Type B pancreatic cell (in vitro differentiated cells): Measurements from ENCODE around the gene MARK2. TPM values are rescaled to one million over a fixed set of nuclear protein-coding genes. Genes with fewer than 3 reads are reported as not detected.

Source experiments
- DNase-seq: peaks from one replicate; pipeline ENCODE4 v3.0.0; 2021; ENCODE audit warnings: mixed read lengths; ENCODE audit not compliant: unreplicated experiment; ENCODE audit errors: extremely low spot score
- H3K27ac Mint-ChIP-seq: 2 replicates; pipeline ENCODE4 v1.8.0; 2021; ENCODE audit warnings: mild to moderate bottlenecking, mixed read lengths
- H3K27me3 Mint-ChIP-seq: 2 replicates; pipeline ENCODE4 v1.8.0; 2021; ENCODE audit warnings: mixed read lengths
- H3K36me3 Mint-ChIP-seq: 2 replicates; pipeline ENCODE4 v1.8.0; 2021; ENCODE audit warnings: mixed read lengths
- H3K4me1 Mint-ChIP-seq: one replicate; pipeline ENCODE4 v1.8.0; 2021; ENCODE audit warnings: mixed read lengths; ENCODE audit not compliant: unreplicated experiment
- H3K4me3 Mint-ChIP-seq: 2 replicates; pipeline ENCODE4 v1.8.0; 2021; ENCODE audit warnings: mild to moderate bottlenecking, mixed read lengths
- H3K9me3 Mint-ChIP-seq: 2 replicates; pipeline ENCODE4 v1.8.0; 2021; ENCODE audit warnings: mixed read lengths
- total RNA-seq: library from RNA; stranded (reverse); gene quantifications from 2 replicates; pipeline ENCODE4 v1.2.1, GENCODE V29; 2021; ENCODE audit warnings: low replicate concordance
- TF ChIP-seq, protein P1 (sequence below): fragments of 200-600 bp; sonication (generic); conservative IDR thresholded peaks from 2 replicates; pipeline ENCODE4 v1.5.0; 2021; ENCODE audit warnings: antibody characterized with exemption, mild to moderate bottlenecking

MARK2 gene
- total RNA-seq, 1 donor from 2014 or later = 52.8 TPM

DNA sequence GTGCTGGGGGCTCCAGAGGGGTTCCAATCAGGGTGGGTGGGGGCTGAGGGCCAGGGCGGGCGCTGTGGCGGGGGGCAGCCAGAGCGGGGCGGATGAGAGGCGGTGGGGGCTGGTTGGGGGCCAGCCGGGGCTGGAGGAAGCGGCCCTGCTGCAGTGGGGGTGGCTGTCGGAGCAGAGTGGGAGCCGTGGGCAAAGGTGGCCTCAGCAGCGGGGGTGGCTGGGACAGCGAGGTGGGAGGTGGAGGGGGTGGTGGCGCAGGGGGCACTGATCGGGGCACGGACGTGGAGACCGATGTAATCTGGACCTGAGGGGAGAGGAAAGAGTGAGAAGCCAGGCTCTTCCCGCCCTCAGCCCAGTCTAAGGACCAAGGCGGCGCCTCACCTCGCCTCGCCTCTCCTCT, 73.0 kb downstream of the MARK2 start:
- Mint-ChIP-seq H3K9me3 (no peaks in the 10 kb centered on the region), H3K27ac (no peak overlapping the region), H3K4me1 (peaks cover 6% of the 10 kb centered on the region), H3K4me3 (no peak overlapping the region), H3K27me3 (no peaks in the 10 kb centered on the region), H3K36me3 (peaks cover 6% of the 10 kb centered on the region)
- TF ChIP-seq, protein P1, sequence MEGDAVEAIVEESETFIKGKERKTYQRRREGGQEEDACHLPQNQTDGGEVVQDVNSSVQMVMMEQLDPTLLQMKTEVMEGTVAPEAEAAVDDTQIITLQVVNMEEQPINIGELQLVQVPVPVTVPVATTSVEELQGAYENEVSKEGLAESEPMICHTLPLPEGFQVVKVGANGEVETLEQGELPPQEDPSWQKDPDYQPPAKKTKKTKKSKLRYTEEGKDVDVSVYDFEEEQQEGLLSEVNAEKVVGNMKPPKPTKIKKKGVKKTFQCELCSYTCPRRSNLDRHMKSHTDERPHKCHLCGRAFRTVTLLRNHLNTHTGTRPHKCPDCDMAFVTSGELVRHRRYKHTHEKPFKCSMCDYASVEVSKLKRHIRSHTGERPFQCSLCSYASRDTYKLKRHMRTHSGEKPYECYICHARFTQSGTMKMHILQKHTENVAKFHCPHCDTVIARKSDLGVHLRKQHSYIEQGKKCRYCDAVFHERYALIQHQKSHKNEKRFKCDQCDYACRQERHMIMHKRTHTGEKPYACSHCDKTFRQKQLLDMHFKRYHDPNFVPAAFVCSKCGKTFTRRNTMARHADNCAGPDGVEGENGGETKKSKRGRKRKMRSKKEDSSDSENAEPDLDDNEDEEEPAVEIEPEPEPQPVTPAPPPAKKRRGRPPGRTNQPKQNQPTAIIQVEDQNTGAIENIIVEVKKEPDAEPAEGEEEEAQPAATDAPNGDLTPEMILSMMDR = no peak
- no peak for DNase-seq

DNA sequence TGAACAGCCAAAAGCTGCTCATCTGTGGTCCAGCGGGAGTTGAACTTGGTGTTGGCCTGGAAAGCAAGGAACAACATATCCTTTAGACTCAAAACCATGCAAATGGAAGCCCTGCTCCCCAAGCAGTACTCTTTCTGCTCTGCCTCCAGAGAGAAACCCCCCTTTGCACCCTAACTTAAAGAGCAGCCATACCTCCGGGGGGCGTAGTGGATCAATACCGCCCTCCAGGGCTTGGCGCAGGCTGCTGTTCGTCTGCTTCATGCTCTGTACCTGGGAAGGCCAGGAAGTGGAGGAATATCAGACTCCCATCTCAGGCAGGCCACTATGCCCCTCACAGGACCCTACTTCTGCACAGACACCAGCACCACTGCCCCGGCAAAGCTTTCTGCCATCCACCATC, 73.8 kb downstream of the MARK2 start:
- Mint-ChIP-seq H3K9me3 (no peaks in the 10 kb centered on the region), H3K36me3 (peaks cover 6% of the 10 kb centered on the region), H3K27me3 (no peaks in the 10 kb centered on the region), H3K4me1 (peaks cover 6% of the 10 kb centered on the region), H3K27ac (no peak overlapping the region), H3K4me3 (no peak overlapping the region)
- no peak for DNase-seq
- TF ChIP-seq, protein P1 = no peak

- H3K9me3 Mint-ChIP-seq = no peaks in the 10 kb centered on the region
- H3K36me3 Mint-ChIP-seq = peaks cover 6% of the 10 kb centered on the region
- peaks cover 12% of the 10 kb centered on the region for H3K4me1 Mint-ChIP-seq
- H3K27ac Mint-ChIP-seq = no peak overlapping the region
- no peaks in the 10 kb centered on the region for H3K27me3 Mint-ChIP-seq
- peak overlapping the region; percentile 67 for H3K4me3 Mint-ChIP-seq
- TF ChIP-seq, protein P1 = no peak
- no peak for DNase-seq
Observed at GRCh38 chr11:63913866-63914830, 75.2 kb downstream of the MARK2 start.

DNA sequence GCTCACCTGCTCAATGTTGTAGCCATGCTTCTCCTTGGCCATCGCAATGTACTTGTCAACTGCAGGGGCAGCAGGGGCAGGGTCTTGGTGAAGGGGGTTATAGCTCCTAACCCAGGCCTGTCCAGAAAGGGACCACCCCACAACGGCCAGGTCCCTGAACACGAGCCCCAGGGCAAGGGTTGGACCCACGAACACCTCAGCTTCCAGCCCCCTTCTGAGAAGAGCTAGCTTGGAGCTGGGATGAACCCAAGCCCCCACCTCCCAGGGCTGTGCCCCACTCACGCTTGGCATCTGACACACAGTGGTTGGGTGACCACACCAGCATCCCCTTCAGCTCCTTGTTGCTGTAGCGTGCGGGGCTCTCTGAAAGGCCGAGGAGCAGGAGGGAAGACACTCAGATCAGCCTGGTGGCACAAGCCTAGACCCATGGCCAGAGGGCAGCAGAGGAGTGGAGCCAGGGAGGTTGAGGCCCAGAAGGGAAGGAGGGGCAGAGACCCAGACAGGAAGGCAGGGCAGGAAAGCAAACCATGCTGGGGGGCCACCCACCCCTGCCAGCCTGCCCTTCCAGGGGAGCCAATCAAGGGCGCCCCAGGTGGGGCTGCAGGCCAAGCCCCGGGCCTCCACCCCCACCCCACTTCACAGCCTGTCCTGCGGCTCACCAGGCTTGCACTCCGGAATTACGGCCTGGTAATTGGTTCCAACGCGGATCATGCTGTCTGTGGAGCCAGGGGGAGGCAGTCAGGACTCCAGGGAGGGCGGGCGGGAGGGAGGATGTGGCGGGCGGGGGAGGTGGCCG, 76.2 kb downstream of the MARK2 start:
- H3K9me3 Mint-ChIP-seq = no peaks in the 10 kb centered on the region
- H3K4me1 Mint-ChIP-seq = peaks cover 12% of the 10 kb centered on the region
- peaks cover 6% of the 10 kb centered on the region for H3K36me3 Mint-ChIP-seq
- no peak for DNase-seq
- TF ChIP-seq, protein P1 = no peak
- H3K27me3 Mint-ChIP-seq = no peaks in the 10 kb centered on the region
- peak overlapping the region; percentile 83 for H3K4me3 Mint-ChIP-seq
- H3K27ac Mint-ChIP-seq = no peak overlapping the region

- Mint-ChIP-seq H3K36me3 (peaks cover 6% of the 10 kb centered on the region), H3K4me3 (peak overlapping the region; percentile 91), H3K9me3 (no peaks in the 10 kb centered on the region), H3K27ac (peak overlapping the region; percentile 26), H3K4me1 (peaks cover 12% of the 10 kb centered on the region), H3K27me3 (no peaks in the 10 kb centered on the region)
- TF ChIP-seq, protein P1 = peak; percentile 80
- no peak for DNase-seq
Observed at GRCh38 chr11:63915961-63916836, 77.3 kb downstream of the MARK2 start.
